ENCODE measurements around the gene SPTB.

The SPTB gene

GRCh38 chr14:64753999-64754398 is 125.7 kb downstream of the SPTB start:
- no peak overlapping the region for H2BK12ac ChIP-seq (ENCODE audit: low read length)
- H3K14ac ChIP-seq (ENCODE audit: low read length): no peak overlapping the region
- DNase-seq (ENCODE audit: low spot score): no peak
- H4K91ac ChIP-seq (ENCODE audit: low read depth, low read length, poor library complexity): no peak overlapping the region
- peaks cover 0 to 5% of the 10 kb centered on the region in 2 donors for H3K36me3 ChIP-seq (replicated peaks in 1 of 2; ENCODE audit: control insufficient read depth in 2 of 2, insufficient read depth in 2 of 2, low read length in 2 of 2)
- no peak overlapping the region for H3K27ac ChIP-seq (replicated peaks; ENCODE audit: low read length)
- no peak overlapping the region for H4K8ac ChIP-seq (ENCODE audit: low read depth, low read length)
- no peak overlapping the region for H3K4me3 ChIP-seq (ENCODE audit: low read length in 2 of 2)
- peaks cover 2 to 9% of the 10 kb centered on the region in 2 donors for H3K9me3 ChIP-seq (replicated peaks in 1 of 2; ENCODE audit: control insufficient read depth in 2 of 2, insufficient read depth in 1 of 2, low read depth in 1 of 2, low read length in 2 of 2)
- WGBS, 2 donors (ENCODE audit: extremely low coverage in 2 of 2, insufficient read length in 2 of 2, insufficient replicate concordance in 1 of 2): no CpG with 5 or more reads among the region's 4 CpGs
- no peak overlapping the region for H2BK5ac ChIP-seq (ENCODE audit: low read length)
- H3K4me1 ChIP-seq (ENCODE audit: control insufficient read depth in 2 of 2, insufficient read depth in 1 of 2, low read depth in 1 of 2, low read length in 2 of 2): peaks cover 4% of the 10 kb centered on the region in 2 donors
- H3K23ac ChIP-seq (ENCODE audit: low read depth, low read length, poor library complexity): no peak overlapping the region
- no peak overlapping the region for H3K4ac ChIP-seq (ENCODE audit: low read length)
- peaks cover 0 to 8% (median 0%) of the 10 kb centered on the region in 3 experiments for H3K27me3 ChIP-seq (ENCODE audit: control insufficient read depth in 3 of 3, insufficient read depth in 3 of 3, low read depth in 1 of 3, low read length in 3 of 3)
- H3K4me2 ChIP-seq (ENCODE audit: insufficient read depth, low read length, poor library complexity, severe bottlenecking): no peak overlapping the region
- no peaks in the 10 kb centered on the region for H3K79me1 ChIP-seq (ENCODE audit: low read depth, low read length)
- no peak overlapping the region for H2BK120ac ChIP-seq (ENCODE audit: low read depth, low read length)
- no peak overlapping the region for H3K18ac ChIP-seq (ENCODE audit: low read length)
- no peak overlapping the region for H2BK15ac ChIP-seq (ENCODE audit: low read length)
- H2AFZ ChIP-seq (ENCODE audit: low read length): no peak overlapping the region
- no peak overlapping the region for H3K9ac ChIP-seq (ENCODE audit: low read depth, low read length, poor library complexity)
- no peak overlapping the region for H2AK5ac ChIP-seq (ENCODE audit: low read depth, low read length)

DNA sequence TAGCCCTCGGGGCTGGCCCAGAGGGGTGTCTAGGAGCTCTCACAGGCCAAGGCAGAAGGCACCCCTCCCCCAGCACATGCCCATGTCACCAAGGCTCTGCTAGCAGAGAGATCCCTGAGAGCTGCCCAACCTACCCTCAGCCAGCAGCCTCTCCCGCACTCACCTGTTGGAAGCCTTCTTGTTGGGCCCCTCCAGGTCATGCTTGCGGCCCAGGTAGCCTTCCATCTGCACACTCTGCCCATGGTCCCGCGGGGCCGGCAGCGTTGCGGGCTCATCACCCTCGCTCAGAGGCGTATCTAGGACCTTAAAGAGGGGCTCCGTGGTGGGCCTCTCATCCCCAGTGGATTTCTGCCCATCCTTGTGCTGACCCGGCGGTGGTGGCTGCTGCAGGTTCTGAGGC is 126.3 kb downstream of the SPTB start:
- H3K14ac ChIP-seq (ENCODE audit: low read length): no peak overlapping the region
- H2BK15ac ChIP-seq (ENCODE audit: low read length): no peak overlapping the region
- no peak for DNase-seq (ENCODE audit: low spot score)
- no CpG with 5 or more reads among the region's 13 CpGs for WGBS, 2 donors (ENCODE audit: extremely low coverage in 2 of 2, insufficient read length in 2 of 2, insufficient replicate concordance in 1 of 2)
- H2BK5ac ChIP-seq (ENCODE audit: low read length): no peak overlapping the region
- H3K18ac ChIP-seq (ENCODE audit: low read length): no peak overlapping the region
- no peak overlapping the region for H3K9ac ChIP-seq (ENCODE audit: low read depth, low read length, poor library complexity)
- H3K36me3 ChIP-seq (replicated peaks in 1 of 2; ENCODE audit: control insufficient read depth in 2 of 2, insufficient read depth in 2 of 2, low read length in 2 of 2): peaks cover 0 to 7% of the 10 kb centered on the region in 2 donors
- H3K4me2 ChIP-seq (ENCODE audit: insufficient read depth, low read length, poor library complexity, severe bottlenecking): no peak overlapping the region
- peaks cover 2 to 4% of the 10 kb centered on the region in 2 donors for H3K4me1 ChIP-seq (ENCODE audit: control insufficient read depth in 2 of 2, insufficient read depth in 1 of 2, low read depth in 1 of 2, low read length in 2 of 2)
- no peak overlapping the region for H2BK120ac ChIP-seq (ENCODE audit: low read depth, low read length)
- H4K8ac ChIP-seq (ENCODE audit: low read depth, low read length): no peak overlapping the region
- no peaks in the 10 kb centered on the region for H3K79me1 ChIP-seq (ENCODE audit: low read depth, low read length)
- peaks cover 0 to 7% (median 0%) of the 10 kb centered on the region in 3 experiments for H3K27me3 ChIP-seq (ENCODE audit: control insufficient read depth in 3 of 3, insufficient read depth in 3 of 3, low read depth in 1 of 3, low read length in 3 of 3)
- H3K4ac ChIP-seq (ENCODE audit: low read length): no peak overlapping the region
- peaks cover 2 to 9% of the 10 kb centered on the region in 2 donors for H3K9me3 ChIP-seq (replicated peaks in 1 of 2; ENCODE audit: control insufficient read depth in 2 of 2, insufficient read depth in 1 of 2, low read depth in 1 of 2, low read length in 2 of 2)
- H2BK12ac ChIP-seq (ENCODE audit: low read length): no peak overlapping the region
- no peak overlapping the region for H3K23ac ChIP-seq (ENCODE audit: low read depth, low read length, poor library complexity)
- no peak overlapping the region for H2AFZ ChIP-seq (ENCODE audit: low read length)
- no peak overlapping the region for H3K27ac ChIP-seq (replicated peaks; ENCODE audit: low read length)
- H3K4me3 ChIP-seq (ENCODE audit: low read length in 2 of 2): no peak overlapping the region
- no peak overlapping the region for H4K91ac ChIP-seq (ENCODE audit: low read depth, low read length, poor library complexity)
- H2AK5ac ChIP-seq (ENCODE audit: low read depth, low read length): no peak overlapping the region

DNA sequence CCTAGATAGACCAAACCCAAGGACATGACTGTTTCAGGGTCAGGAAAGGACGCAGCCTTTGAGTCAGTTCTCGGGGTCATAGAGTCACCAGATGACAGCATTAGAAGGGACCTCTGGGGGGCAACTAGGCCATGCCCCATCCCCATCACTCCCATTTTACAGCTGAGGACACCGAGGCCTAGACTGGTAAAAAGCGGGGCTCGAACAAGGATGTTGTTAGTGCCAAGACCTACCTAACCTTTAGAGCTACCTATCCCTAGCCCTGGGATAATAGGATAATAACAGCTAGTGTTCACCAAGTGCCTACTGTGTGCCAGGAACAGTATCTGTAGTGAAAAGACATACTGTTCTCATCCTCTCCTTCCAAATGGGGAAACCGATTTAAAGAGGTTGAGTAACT is 126.8 kb downstream of the SPTB start:
- Histone ChIP-seq H4K91ac (ENCODE audit: low read depth, low read length, poor library complexity) (no peak overlapping the region), H3K27me3 (ENCODE audit: control insufficient read depth in 3 of 3, insufficient read depth in 3 of 3, low read depth in 1 of 3, low read length in 3 of 3) (peaks cover 0 to 7% (median 0%) of the 10 kb centered on the region in 3 experiments), H3K27ac (replicated peaks; ENCODE audit: low read length) (no peak overlapping the region), H3K4ac (ENCODE audit: low read length) (no peak overlapping the region), H3K36me3 (replicated peaks in 1 of 2; ENCODE audit: control insufficient read depth in 2 of 2, insufficient read depth in 2 of 2, low read length in 2 of 2) (peaks cover 0 to 11% of the 10 kb centered on the region in 2 donors), H3K4me1 (ENCODE audit: control insufficient read depth in 2 of 2, insufficient read depth in 1 of 2, low read depth in 1 of 2, low read length in 2 of 2) (peaks cover 0 to 1% of the 10 kb centered on the region in 2 donors), H3K4me2 (ENCODE audit: insufficient read depth, low read length, poor library complexity, severe bottlenecking) (no peak overlapping the region), H2AK5ac (ENCODE audit: low read depth, low read length) (no peak overlapping the region), H2BK120ac (ENCODE audit: low read depth, low read length) (no peak overlapping the region), H3K9ac (ENCODE audit: low read depth, low read length, poor library complexity) (no peak overlapping the region), H2BK15ac (ENCODE audit: low read length) (no peak overlapping the region), H3K23ac (ENCODE audit: low read depth, low read length, poor library complexity) (no peak overlapping the region), H3K18ac (ENCODE audit: low read length) (no peak overlapping the region), H2BK5ac (ENCODE audit: low read length) (no peak overlapping the region), H2BK12ac (ENCODE audit: low read length) (no peak overlapping the region), H3K4me3 (ENCODE audit: low read length in 2 of 2) (no peak overlapping the region), H2AFZ (ENCODE audit: low read length) (no peak overlapping the region), H3K14ac (ENCODE audit: low read length) (no peak overlapping the region), H4K8ac (ENCODE audit: low read depth, low read length) (no peak overlapping the region), H3K9me3 (replicated peaks in 1 of 2; ENCODE audit: control insufficient read depth in 2 of 2, insufficient read depth in 1 of 2, low read depth in 1 of 2, low read length in 2 of 2) (peaks cover 2 to 9% of the 10 kb centered on the region in 2 donors), H3K79me1 (ENCODE audit: low read depth, low read length) (no peaks in the 10 kb centered on the region)
- WGBS, 2 donors (ENCODE audit: extremely low coverage in 2 of 2, insufficient read length in 2 of 2, insufficient replicate concordance in 1 of 2): no CpG with 5 or more reads among the region's 6 CpGs
- no peak for DNase-seq (ENCODE audit: low spot score)

DNA sequence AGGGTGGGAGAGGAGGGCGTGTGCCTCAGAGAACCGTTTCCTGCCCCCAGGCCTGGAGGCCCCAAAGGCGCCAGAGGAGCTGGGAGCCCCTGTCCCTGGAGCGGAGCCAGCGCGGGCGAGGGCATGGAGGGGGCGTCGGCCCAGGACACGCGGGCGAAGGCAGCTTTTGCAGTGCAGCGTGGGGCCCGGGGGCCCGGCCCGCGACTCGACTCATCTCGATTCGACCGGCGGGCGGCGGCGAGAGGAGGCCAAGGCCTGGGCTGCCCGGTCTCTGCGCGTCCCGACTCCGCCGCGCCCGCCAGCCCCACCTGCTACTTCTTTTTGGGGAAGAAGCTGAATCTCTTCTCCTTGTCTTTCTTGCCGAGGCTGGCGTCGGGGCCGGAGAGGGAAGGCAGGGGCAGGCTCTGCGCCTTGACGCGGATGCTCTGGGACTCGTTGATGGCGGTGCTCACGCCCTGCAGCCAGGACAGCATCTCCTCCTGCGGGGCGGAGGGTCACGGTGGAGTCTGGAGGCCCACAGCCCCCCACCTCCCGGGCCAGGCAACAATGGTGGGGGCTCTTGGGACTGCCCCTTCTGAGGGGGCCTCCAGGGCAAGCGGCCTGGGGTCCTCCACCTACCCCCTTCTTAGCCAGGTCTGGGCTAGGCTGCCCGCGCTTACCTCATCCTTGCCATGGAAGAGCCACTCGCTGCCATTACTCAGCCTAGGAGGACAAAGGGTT is 130.6 kb downstream of the SPTB start:
- H3K36me3 ChIP-seq (replicated peaks in 1 of 2; ENCODE audit: control insufficient read depth in 2 of 2, insufficient read depth in 2 of 2, low read length in 2 of 2): peaks cover 16 to 37% of the 10 kb centered on the region in 2 donors
- H2BK120ac ChIP-seq (ENCODE audit: low read depth, low read length): no peak overlapping the region
- H3K4me3 ChIP-seq (ENCODE audit: low read length in 2 of 2): no peak overlapping the region
- H3K14ac ChIP-seq (ENCODE audit: low read length): no peak overlapping the region
- H4K91ac ChIP-seq (ENCODE audit: low read depth, low read length, poor library complexity): no peak overlapping the region
- no CpG with 5 or more reads among the region's 51 CpGs for WGBS, 2 donors (ENCODE audit: extremely low coverage in 2 of 2, insufficient read length in 2 of 2, insufficient replicate concordance in 1 of 2)
- peaks cover 2% of the 10 kb centered on the region for H3K79me1 ChIP-seq (ENCODE audit: low read depth, low read length)
- H2AK5ac ChIP-seq (ENCODE audit: low read depth, low read length): no peak overlapping the region
- peak overlapping the region; percentile 43 for H3K23ac ChIP-seq (ENCODE audit: low read depth, low read length, poor library complexity)
- H3K4ac ChIP-seq (ENCODE audit: low read length): no peak overlapping the region
- H3K27me3 ChIP-seq (ENCODE audit: control insufficient read depth in 3 of 3, insufficient read depth in 3 of 3, low read depth in 1 of 3, low read length in 3 of 3): no peaks in the 10 kb centered on the region
- H3K9me3 ChIP-seq (replicated peaks in 1 of 2; ENCODE audit: control insufficient read depth in 2 of 2, insufficient read depth in 1 of 2, low read depth in 1 of 2, low read length in 2 of 2): peaks cover 0 to 2% of the 10 kb centered on the region in 2 donors
- H4K8ac ChIP-seq (ENCODE audit: low read depth, low read length): no peak overlapping the region
- no peak overlapping the region for H3K9ac ChIP-seq (ENCODE audit: low read depth, low read length, poor library complexity)
- no peak for DNase-seq (ENCODE audit: low spot score)
- H3K4me2 ChIP-seq (ENCODE audit: insufficient read depth, low read length, poor library complexity, severe bottlenecking): no peak overlapping the region
- H3K4me1 ChIP-seq (ENCODE audit: control insufficient read depth in 2 of 2, insufficient read depth in 1 of 2, low read depth in 1 of 2, low read length in 2 of 2): no peaks in the 10 kb centered on the region
- peak overlapping the region; percentile 80 for H3K18ac ChIP-seq (ENCODE audit: low read length)
- no peak overlapping the region for H2BK12ac ChIP-seq (ENCODE audit: low read length)
- H3K27ac ChIP-seq (replicated peaks; ENCODE audit: low read length): no peak overlapping the region
- no peak overlapping the region for H2AFZ ChIP-seq (ENCODE audit: low read length)
- H2BK5ac ChIP-seq (ENCODE audit: low read length): peak overlapping the region; percentile 66
- no peak overlapping the region for H2BK15ac ChIP-seq (ENCODE audit: low read length)
